Measurements from ENCODE around the gene MCM7. TPM values are rescaled to one million over a fixed set of nuclear protein-coding genes. Genes with fewer than 3 reads are reported as not detected.

MCM7 gene
- total and polyA plus RNA-seq, 2 of the 13 experiments (the other 11 are each of a cell fraction or from before 2014, with no cell fraction given): 84.5 to 214 TPM

DNA sequence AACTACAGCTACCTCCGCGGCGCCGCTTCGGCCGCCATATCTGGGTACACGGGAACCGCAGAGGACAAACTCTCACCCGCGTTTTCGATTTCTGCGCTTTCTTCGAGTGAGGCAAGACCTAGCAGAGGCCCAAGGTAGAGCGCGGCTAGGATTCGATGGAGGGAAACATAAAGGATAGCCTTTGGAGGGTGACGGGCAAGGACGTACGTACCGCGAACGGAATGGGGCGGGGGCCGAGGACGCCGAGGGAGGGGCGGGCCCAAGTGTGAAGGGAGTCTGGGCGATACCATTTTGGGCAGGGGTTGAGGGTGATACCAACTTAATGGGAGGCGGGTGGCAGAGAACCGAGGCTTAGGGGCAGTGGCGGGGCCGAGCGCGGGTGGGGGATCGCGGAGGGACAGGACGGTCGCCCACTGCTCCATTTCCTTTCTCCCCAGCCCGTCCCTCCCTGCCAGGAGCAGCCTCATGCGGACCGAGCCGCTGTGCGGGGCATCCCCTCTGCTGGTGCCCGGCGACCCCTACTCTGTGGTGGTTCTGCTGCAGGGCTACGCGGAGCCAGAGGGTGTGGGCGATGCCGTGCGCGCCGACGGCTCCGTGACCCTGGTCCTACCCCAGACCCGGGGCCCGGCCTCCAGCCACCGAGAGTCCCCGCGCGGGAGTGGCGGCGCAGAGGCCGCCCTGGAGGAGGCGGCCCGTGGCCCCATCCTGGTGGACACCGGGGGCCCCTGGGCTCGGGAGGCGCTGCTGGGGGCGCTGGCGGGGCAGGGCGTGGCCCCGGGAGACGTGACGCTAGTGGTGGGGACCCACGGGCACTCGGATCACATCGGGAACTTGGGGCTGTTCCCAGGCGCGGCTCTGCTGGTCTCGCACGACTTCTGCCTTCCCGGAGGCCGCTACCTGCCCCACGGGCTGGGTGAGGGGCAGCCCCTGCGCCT is 26.0 kb upstream of the MCM7 start, which contains the start of gene MBLAC1 (continued):
- no peak for TF ChIP-seq TRIM24 (CRISPR knock-in tag; IDR thresholded peaks at IDR 0.05)
- no peak for TF ChIP-seq SP1 (IDR thresholded peaks at IDR 0.05)
- peak; percentile 29; the same call in 1 of the 2 replicates for TF ChIP-seq SP1 (CRISPR knock-in tag; IDR thresholded peaks at IDR 0.05)
- TF ChIP-seq ZNF367 (CRISPR knock-in tag; IDR thresholded peaks at IDR 0.05; ENCODE audit: borderline replicate concordance): 0 out of 2 replicates have a peak, but pooled peaks have one; percentile 50
- peak; percentile 77; the same call in 1 of the 2 replicates for TF ChIP-seq SAP130 (CRISPR knock-in tag; IDR thresholded peaks at IDR 0.05; ENCODE audit: low read depth)
- TF ChIP-seq, protein P1, sequence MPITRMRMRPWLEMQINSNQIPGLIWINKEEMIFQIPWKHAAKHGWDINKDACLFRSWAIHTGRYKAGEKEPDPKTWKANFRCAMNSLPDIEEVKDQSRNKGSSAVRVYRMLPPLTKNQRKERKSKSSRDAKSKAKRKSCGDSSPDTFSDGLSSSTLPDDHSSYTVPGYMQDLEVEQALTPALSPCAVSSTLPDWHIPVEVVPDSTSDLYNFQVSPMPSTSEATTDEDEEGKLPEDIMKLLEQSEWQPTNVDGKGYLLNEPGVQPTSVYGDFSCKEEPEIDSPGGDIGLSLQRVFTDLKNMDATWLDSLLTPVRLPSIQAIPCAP (CRISPR knock-in tag; IDR thresholded peaks at IDR 0.05; ENCODE audit: low read depth): no peak
- 0 out of 2 replicates have a peak, but pooled peaks have one; percentile 20 for TF ChIP-seq ZNF547 (CRISPR knock-in tag; IDR thresholded peaks at IDR 0.05)
- peak; percentile 56 for TF ChIP-seq GABPB1 (CRISPR knock-in tag; IDR thresholded peaks at IDR 0.05)
- 0 out of 2 replicates have a peak, but pooled peaks have one; percentile 34 for TF ChIP-seq ZNF343 (CRISPR knock-in tag; IDR thresholded peaks at IDR 0.05)
- TF ChIP-seq ZFP90 (CRISPR knock-in tag; IDR thresholded peaks at IDR 0.05; ENCODE audit: borderline replicate concordance): no peak; the same call in 1 of the 2 replicates
- TF ChIP-seq NONO (IDR thresholded peaks at IDR 0.05): no peak
- TF ChIP-seq NONO (CRISPR knock-in tag; conservative IDR thresholded peaks at IDR 0.05): peak; percentile 84
- peak; percentile 73 for TF ChIP-seq HOXA3 (CRISPR knock-in tag; IDR thresholded peaks at IDR 0.05)
- no peak for TF ChIP-seq TCF12 (IDR thresholded peaks at IDR 0.05)
- 0 out of 2 replicates have a peak, but pooled peaks have one; percentile 30 for TF ChIP-seq TCF12 (CRISPR knock-in tag; IDR thresholded peaks at IDR 0.05)
- no peak for TF ChIP-seq ZNF577 (CRISPR knock-in tag; IDR thresholded peaks at IDR 0.05; ENCODE audit: borderline replicate concordance, low read depth)
- TF ChIP-seq, protein P2, sequence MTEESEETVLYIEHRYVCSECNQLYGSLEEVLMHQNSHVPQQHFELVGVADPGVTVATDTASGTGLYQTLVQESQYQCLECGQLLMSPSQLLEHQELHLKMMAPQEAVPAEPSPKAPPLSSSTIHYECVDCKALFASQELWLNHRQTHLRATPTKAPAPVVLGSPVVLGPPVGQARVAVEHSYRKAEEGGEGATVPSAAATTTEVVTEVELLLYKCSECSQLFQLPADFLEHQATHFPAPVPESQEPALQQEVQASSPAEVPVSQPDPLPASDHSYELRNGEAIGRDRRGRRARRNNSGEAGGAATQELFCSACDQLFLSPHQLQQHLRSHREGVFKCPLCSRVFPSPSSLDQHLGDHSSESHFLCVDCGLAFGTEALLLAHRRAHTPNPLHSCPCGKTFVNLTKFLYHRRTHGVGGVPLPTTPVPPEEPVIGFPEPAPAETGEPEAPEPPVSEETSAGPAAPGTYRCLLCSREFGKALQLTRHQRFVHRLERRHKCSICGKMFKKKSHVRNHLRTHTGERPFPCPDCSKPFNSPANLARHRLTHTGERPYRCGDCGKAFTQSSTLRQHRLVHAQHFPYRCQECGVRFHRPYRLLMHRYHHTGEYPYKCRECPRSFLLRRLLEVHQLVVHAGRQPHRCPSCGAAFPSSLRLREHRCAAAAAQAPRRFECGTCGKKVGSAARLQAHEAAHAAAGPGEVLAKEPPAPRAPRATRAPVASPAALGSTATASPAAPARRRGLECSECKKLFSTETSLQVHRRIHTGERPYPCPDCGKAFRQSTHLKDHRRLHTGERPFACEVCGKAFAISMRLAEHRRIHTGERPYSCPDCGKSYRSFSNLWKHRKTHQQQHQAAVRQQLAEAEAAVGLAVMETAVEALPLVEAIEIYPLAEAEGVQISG (CRISPR knock-in tag; IDR thresholded peaks at IDR 0.05): peak; percentile 59; the same call in 1 of the 2 replicates
- 0 out of 2 replicates have a peak, but pooled peaks have one; percentile 8 for TF ChIP-seq ARNTL (CRISPR knock-in tag; IDR thresholded peaks at IDR 0.05)
- TF ChIP-seq TGIF2 (CRISPR knock-in tag; IDR thresholded peaks at IDR 0.05): no peak; the same call in 1 of the 2 replicates
- TF ChIP-seq FLYWCH1 (CRISPR knock-in tag; IDR thresholded peaks at IDR 0.05): 0 out of 2 replicates have a peak, but pooled peaks have one; percentile 44
- TF ChIP-seq SAFB2 (CRISPR knock-in tag; IDR thresholded peaks at IDR 0.05; ENCODE audit: borderline replicate concordance, low read depth): no peak
- no peak for TF ChIP-seq DNMT3B (CRISPR knock-in tag; conservative IDR thresholded peaks at IDR 0.05)
- peak; percentile 59; the same call in 1 of the 2 replicates for TF ChIP-seq YEATS2 (CRISPR knock-in tag; IDR thresholded peaks at IDR 0.05; ENCODE audit: borderline replicate concordance)
- peak; percentile 32; the same call in 1 of the 2 replicates for TF ChIP-seq RFXAP (CRISPR knock-in tag; IDR thresholded peaks at IDR 0.05; ENCODE audit: borderline replicate concordance)

Data from HepG2 (cell line).